HG02970 (cell line): ENCODE data around the gene KCNMA1.

ENCODE experiments used
- ATAC-seq: cut with Tn5 transposase; IDR thresholded peaks from one replicate; pipeline ENCODE4 v1.9.1; 2021; ENCODE audit warnings: mild to moderate bottlenecking, moderate library complexity, moderate number of reproducible peaks; ENCODE audit not compliant: unreplicated experiment, low FRiP score

The KCNMA1 gene

GRCh38 chr10:77241350-77241725 is 396.3 kb downstream of the KCNMA1 start:
- no peak for ATAC-seq

GRCh38 chr10:77240706-77241349 is 396.8 kb downstream of the KCNMA1 start:
- ATAC-seq, result no peak

- ATAC-seq, result no peak
Observed at GRCh38 chr10:77240041-77240652, 397.5 kb downstream of the KCNMA1 start.

- no peak for ATAC-seq
Observed at GRCh38 chr10:77237120-77237519, 400.5 kb downstream of the KCNMA1 start.

- no peak for ATAC-seq
Observed at GRCh38 chr10:77236700-77237099, 400.9 kb downstream of the KCNMA1 start.

GRCh38 chr10:77236029-77236428 is 401.6 kb downstream of the KCNMA1 start:
- ATAC-seq, result no peak

GRCh38 chr10:77234599-77234998 is 403.0 kb downstream of the KCNMA1 start:
- no peak for ATAC-seq

GRCh38 chr10:77233466-77233865 is 404.1 kb downstream of the KCNMA1 start:
- no peak for ATAC-seq

GRCh38 chr10:77231884-77232610 is 405.6 kb downstream of the KCNMA1 start:
- ATAC-seq, result no peak

GRCh38 chr10:77231375-77231774 is 406.2 kb downstream of the KCNMA1 start:
- no peak for ATAC-seq

GRCh38 chr10:77230194-77230593 is 407.4 kb downstream of the KCNMA1 start:
- no peak for ATAC-seq

- no peak for ATAC-seq
Observed at GRCh38 chr10:77229704-77230103, 407.9 kb downstream of the KCNMA1 start.

- ATAC-seq, result no peak
Observed at GRCh38 chr10:77228559-77228958, 409.0 kb downstream of the KCNMA1 start.

- ATAC-seq, result no peak
Observed at GRCh38 chr10:77226853-77227565, 410.6 kb downstream of the KCNMA1 start.

GRCh38 chr10:77226452-77226851 is 411.2 kb downstream of the KCNMA1 start:
- no peak for ATAC-seq

GRCh38 chr10:77226020-77226419 is 411.6 kb downstream of the KCNMA1 start:
- no peak for ATAC-seq

GRCh38 chr10:77223526-77224460 is 413.8 kb downstream of the KCNMA1 start:
- ATAC-seq, result no peak

- ATAC-seq, result no peak
Observed at GRCh38 chr10:77220150-77220549, 417.5 kb downstream of the KCNMA1 start.

GRCh38 chr10:77219046-77219445 is 418.6 kb downstream of the KCNMA1 start:
- ATAC-seq, result no peak

GRCh38 chr10:77214799-77215198 is 422.8 kb downstream of the KCNMA1 start:
- ATAC-seq, result no peak
